ENCODE data around the gene ODF2. TPM values are rescaled to one million over a fixed set of nuclear protein-coding genes. Genes with fewer than 3 reads are reported as not detected.

The ODF2 gene
- total RNA-seq, 1 experiment from 2014 or later = 31.2 TPM

- Histone ChIP-seq H3K4me3 (ENCODE audit: low read length) (no peak overlapping the region), H3K9me2 (replicated peaks; ENCODE audit: low read length) (no peaks in the 10 kb centered on the region), H3K4me1 (ENCODE audit: insufficient read depth, low read length) (peaks cover 12% of the 10 kb centered on the region), H3K9me3 (ENCODE audit: low read length) (no peaks in the 10 kb centered on the region), H3K27me3 (ENCODE audit: low read length) (no peaks in the 10 kb centered on the region), H3F3A (ENCODE audit: low read length, unreplicated experiment) (no peaks in the 10 kb centered on the region), H3K36me3 (ENCODE audit: low read depth, low read length) (no peaks in the 10 kb centered on the region), H3K27ac (ENCODE audit: low read length) (peak overlapping the region; percentile 60), H4K20me1 (ENCODE audit: low read length) (no peaks in the 10 kb centered on the region), H3K79me2 (ENCODE audit: low read length) (no peaks in the 10 kb centered on the region), H2AFZ (ENCODE audit: low read length) (no peak overlapping the region), H3K4me2 (ENCODE audit: low read length) (peak overlapping the region; percentile 19; the same call in 1 of the 2 replicates), H3K9ac (ENCODE audit: low read length) (no peak overlapping the region)
- POLR2A ChIA-PET (ENCODE audit: unreplicated experiment) = interaction anchor here (0.5 to 0.7 kb wide), 5 partner anchors 16 to 187 kb away, joined by 4 to 14 read pairs (median 8); partner anchors contain the start of gene SPTAN1
- no TSS peak for BruUV-seq (replicated peaks)
- ATAC-seq = peak; percentile 72
- peak; percentile 62 for DNase-seq
- TF ChIP-seq EZH2 (IDR thresholded peaks at IDR 0.05; ENCODE audit: low read length, unreplicated experiment) (no peak), EZH2phosphoT487 (IDR thresholded peaks at IDR 0.05; ENCODE audit: borderline replicate concordance, low read length) (no peak)
- TF ChIP-seq, protein P1, sequence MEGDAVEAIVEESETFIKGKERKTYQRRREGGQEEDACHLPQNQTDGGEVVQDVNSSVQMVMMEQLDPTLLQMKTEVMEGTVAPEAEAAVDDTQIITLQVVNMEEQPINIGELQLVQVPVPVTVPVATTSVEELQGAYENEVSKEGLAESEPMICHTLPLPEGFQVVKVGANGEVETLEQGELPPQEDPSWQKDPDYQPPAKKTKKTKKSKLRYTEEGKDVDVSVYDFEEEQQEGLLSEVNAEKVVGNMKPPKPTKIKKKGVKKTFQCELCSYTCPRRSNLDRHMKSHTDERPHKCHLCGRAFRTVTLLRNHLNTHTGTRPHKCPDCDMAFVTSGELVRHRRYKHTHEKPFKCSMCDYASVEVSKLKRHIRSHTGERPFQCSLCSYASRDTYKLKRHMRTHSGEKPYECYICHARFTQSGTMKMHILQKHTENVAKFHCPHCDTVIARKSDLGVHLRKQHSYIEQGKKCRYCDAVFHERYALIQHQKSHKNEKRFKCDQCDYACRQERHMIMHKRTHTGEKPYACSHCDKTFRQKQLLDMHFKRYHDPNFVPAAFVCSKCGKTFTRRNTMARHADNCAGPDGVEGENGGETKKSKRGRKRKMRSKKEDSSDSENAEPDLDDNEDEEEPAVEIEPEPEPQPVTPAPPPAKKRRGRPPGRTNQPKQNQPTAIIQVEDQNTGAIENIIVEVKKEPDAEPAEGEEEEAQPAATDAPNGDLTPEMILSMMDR (conservative IDR thresholded peaks at IDR 0.05; ENCODE audit: low read depth, low read length) = no peak
- intact Hi-C loops (cut with micrococcal nuclease) = no loop called here
- CTCF ChIA-PET = interaction anchor here (0.5 kb wide), 1 partner anchor 18 kb away, joined by 14 read pairs; no protein-coding TSS in a partner anchor
These were observed 72.8 kb downstream of the ODF2 start for GRCh38 chr9:128528445-128529160.

DNA sequence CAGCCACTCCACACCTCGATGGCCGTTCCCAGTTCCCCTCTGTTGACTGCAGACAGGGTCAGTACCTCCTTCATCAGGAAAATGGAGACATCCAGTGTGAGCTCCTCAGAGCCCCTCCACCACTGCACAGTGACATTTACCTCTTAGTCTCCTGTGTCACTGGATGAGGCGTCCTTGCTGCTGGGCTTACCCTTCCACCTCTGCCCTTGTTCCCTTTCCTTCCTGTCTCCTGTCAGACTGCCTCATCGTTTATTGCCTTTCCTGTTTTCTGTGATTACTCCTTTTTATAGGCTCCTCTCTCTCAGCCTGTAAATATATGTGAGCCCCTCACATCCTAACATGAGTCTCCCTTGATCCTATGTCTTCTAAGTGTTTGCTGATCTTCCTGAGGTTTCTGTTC, 73.4 kb downstream of the ODF2 start:
- Histone ChIP-seq H2AFZ (ENCODE audit: low read length) (no peak overlapping the region), H3K4me2 (ENCODE audit: low read length) (peak overlapping the region; percentile 19; the same call in 1 of the 2 replicates), H3F3A (ENCODE audit: low read length, unreplicated experiment) (no peaks in the 10 kb centered on the region), H3K79me2 (ENCODE audit: low read length) (no peaks in the 10 kb centered on the region), H3K9ac (ENCODE audit: low read length) (no peak overlapping the region), H3K27ac (ENCODE audit: low read length) (peak overlapping the region; percentile 60), H3K27me3 (ENCODE audit: low read length) (no peaks in the 10 kb centered on the region), H3K4me3 (ENCODE audit: low read length) (no peak overlapping the region), H3K9me2 (replicated peaks; ENCODE audit: low read length) (no peaks in the 10 kb centered on the region), H3K4me1 (ENCODE audit: insufficient read depth, low read length) (peaks cover 12% of the 10 kb centered on the region), H3K36me3 (ENCODE audit: low read depth, low read length) (no peaks in the 10 kb centered on the region), H3K9me3 (ENCODE audit: low read length) (no peaks in the 10 kb centered on the region), H4K20me1 (ENCODE audit: low read length) (no peaks in the 10 kb centered on the region)
- ChIA-PET CTCF (interaction anchor here (0.5 kb wide), 1 partner anchor 19 kb away, joined by 14 read pairs; no protein-coding TSS in a partner anchor), POLR2A (ENCODE audit: unreplicated experiment) (interaction anchor here (0.5 kb wide), 1 partner anchor 23 kb away, joined by 9 read pairs; the partner anchor contains the start of gene SPTAN1)
- peak; percentile 65 for ATAC-seq
- no TSS peak for BruUV-seq (replicated peaks)
- intact Hi-C loops (cut with micrococcal nuclease) = no loop called here
- TF ChIP-seq EZH2 (IDR thresholded peaks at IDR 0.05; ENCODE audit: low read length, unreplicated experiment) = no peak
- no peak for TF ChIP-seq EZH2phosphoT487 (IDR thresholded peaks at IDR 0.05; ENCODE audit: borderline replicate concordance, low read length)
- TF ChIP-seq, protein P1 (conservative IDR thresholded peaks at IDR 0.05; ENCODE audit: low read depth, low read length) = no peak
- DNase-seq = peak; percentile 12

- CTCF ChIA-PET = no interaction called here
- Histone ChIP-seq H2AFZ (ENCODE audit: low read length) (no peak overlapping the region), H3K36me3 (ENCODE audit: low read depth, low read length) (no peaks in the 10 kb centered on the region), H3K4me3 (ENCODE audit: low read length) (no peak overlapping the region), H3K9me3 (ENCODE audit: low read length) (no peaks in the 10 kb centered on the region), H3K79me2 (ENCODE audit: low read length) (no peaks in the 10 kb centered on the region), H3K27me3 (ENCODE audit: low read length) (no peaks in the 10 kb centered on the region), H3K4me2 (ENCODE audit: low read length) (no peak overlapping the region), H4K20me1 (ENCODE audit: low read length) (no peaks in the 10 kb centered on the region), H3K9me2 (replicated peaks; ENCODE audit: low read length) (no peaks in the 10 kb centered on the region), H3K27ac (ENCODE audit: low read length) (no peak overlapping the region), H3K9ac (ENCODE audit: low read length) (no peak overlapping the region), H3F3A (ENCODE audit: low read length, unreplicated experiment) (no peaks in the 10 kb centered on the region), H3K4me1 (ENCODE audit: insufficient read depth, low read length) (peaks cover 12% of the 10 kb centered on the region)
- DNase-seq = no peak
- POLR2A ChIA-PET (ENCODE audit: unreplicated experiment) = interaction anchor here (0.6 kb wide), 2 partner anchors 19 to 103 kb away, joined by 3 to 6 read pairs; no protein-coding TSS in a partner anchor
- ATAC-seq = peak; percentile 16; the same call in 1 of the 2 replicates
- TF ChIP-seq EZH2phosphoT487 (IDR thresholded peaks at IDR 0.05; ENCODE audit: borderline replicate concordance, low read length) = no peak
- TF ChIP-seq, protein P1 (conservative IDR thresholded peaks at IDR 0.05; ENCODE audit: low read depth, low read length) = no peak
- no peak for TF ChIP-seq EZH2 (IDR thresholded peaks at IDR 0.05; ENCODE audit: low read length, unreplicated experiment)
- no TSS peak for BruUV-seq (replicated peaks)
- intact Hi-C loops (cut with micrococcal nuclease) = no loop called here
These were observed 76.8 kb downstream of the ODF2 start for GRCh38 chr9:128532581-128532980.

All from PC-3 (cell line).